ENCODE measurements around the gene MTCH1.

MTCH1 gene, protein sequence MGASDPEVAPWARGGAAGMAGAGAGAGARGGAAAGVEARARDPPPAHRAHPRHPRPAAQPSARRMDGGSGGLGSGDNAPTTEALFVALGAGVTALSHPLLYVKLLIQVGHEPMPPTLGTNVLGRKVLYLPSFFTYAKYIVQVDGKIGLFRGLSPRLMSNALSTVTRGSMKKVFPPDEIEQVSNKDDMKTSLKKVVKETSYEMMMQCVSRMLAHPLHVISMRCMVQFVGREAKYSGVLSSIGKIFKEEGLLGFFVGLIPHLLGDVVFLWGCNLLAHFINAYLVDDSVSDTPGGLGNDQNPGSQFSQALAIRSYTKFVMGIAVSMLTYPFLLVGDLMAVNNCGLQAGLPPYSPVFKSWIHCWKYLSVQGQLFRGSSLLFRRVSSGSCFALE

GRCh38 chr6:36985808-36986703, at the start of gene MTCH1:
Gene MTCH1, minus strand, starts transcription at chr6:36986196. Its CDS starts 23 bp downstream, at chr6:36986173.
- DNase-seq = no peak

DNA sequence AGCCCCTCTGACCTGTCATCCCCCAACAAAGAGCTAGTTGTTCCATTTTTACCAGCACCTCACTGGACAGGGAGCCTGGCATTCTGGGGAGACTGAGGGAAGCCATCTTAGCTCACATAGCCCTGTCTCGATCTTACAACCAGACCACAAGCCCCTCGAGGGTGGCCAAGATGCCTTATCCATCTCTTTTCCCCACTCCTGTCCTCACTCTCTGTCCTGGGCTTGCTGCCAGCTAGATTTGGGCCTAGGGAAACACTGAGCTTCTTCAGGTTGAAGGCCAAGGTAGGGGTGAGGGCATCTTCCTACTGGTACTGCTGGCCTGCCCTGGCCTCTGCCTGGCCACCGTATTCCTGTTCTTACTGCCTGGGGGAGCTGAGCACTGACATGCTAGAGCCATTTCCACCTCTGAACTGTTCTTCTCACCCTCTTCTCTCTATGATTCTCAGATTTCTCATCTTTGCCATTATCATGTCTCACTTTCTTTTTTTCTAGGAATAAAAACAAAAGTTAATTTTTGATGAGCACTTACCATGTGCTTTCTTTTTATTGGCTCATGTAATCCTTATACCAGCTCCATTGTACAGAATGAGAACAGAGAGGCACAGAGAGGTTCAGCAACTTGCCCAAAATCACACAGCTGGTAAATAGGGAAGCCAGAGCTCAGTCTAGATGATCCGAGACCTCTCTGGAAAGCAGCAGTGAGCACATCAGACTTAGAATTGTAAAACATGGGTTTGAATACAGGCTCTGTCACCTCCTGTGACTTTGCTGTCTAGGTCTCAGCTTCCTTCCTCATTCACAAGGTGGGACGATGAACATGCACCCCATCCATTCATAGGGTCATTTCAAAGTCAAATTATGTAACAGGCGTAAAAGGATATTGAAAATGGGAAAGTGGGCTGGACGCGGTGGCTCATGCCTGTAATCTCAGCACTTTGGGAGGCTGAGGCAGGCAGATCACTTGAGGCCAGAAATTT, 48.1 kb upstream of the MTCH1 start:
- DNase-seq = no peak

DNA sequence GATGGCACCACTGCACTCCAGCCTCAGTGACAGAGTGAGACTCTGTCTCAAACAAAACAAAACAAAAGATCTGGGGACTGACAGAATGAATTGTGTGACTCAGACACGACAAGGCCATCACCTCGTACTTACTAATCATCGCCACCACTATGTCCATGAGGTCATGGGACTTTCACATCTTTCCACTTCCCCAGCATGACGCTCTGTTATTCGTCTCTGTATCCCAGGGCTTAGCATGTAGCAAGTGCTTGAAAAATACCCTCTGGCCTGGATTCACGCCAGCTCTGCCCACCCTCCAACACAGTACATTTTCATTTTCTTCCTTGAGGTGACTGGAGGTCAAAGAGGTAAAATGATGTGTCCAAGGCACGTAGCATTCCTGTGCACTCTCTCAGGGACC, 47.3 kb upstream of the MTCH1 start:
- DNase-seq = no peak

DNA sequence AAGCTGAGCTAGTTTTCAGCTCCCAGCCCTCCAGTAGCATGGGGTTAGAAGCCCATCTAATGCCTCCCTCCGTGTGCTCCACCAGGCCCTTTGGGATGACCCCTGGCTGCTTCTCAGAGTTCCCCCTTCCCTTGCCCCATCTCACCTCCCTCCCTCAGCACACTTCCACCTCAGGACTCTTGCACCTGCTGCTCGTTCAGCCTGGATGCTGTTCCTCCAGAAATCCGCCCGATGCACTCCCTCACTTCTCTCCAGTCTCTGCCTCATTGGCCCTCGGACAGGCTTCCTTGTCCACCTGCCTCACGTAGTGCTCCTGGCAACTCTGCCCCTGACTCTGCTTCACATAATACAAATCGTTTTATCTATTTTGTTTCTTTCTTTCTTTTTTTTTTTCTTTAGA, 46.2 kb upstream of the MTCH1 start:
- DNase-seq = no peak

GRCh38 chr6:37030599-37030998, 44.6 kb upstream of the MTCH1 start:
- DNase-seq = no peak

DNA sequence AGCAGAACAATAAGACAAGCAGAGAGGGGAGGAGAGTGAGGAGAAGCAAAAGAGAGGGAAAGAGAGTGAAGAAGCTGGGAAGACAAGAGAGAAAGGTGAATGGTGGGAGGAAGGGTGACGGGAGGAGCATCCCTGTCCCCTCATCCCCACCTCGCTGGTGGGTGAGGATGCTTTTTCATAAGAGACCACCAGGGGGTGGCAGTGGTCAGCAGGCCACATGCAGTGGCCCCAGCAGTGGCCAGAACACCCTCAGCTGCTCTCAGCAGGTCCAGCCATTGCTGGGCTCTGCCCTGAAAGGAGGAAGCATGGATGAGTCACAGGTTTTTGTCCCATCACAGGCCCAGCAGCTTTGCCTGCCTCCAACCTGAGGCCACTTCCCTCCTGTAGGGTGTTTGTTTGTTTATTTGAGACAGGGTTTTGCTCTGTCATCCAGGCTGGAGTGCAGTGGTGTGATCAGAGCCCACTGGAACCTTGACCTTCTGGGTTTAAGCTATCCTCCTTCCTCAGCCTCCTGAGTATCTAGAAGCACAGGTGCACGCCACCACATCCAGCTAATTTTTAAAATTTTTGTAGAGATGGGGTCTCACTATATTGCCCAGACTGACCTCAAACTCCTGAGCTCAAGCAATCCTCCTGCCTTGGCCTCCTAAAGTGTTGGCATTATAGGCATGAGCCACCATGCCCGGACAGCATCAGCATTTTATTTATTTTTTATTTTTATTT, 43.4 kb upstream of the MTCH1 start:
- no peak for DNase-seq

GRCh38 chr6:37027811-37028469, 41.9 kb upstream of the MTCH1 start:
- DNase-seq = no peak

GRCh38 chr6:37027036-37027720, 41.2 kb upstream of the MTCH1 start:
- DNase-seq = no peak

GRCh38 chr6:37025621-37026466, 39.8 kb upstream of the MTCH1 start:
- no peak for DNase-seq

DNA sequence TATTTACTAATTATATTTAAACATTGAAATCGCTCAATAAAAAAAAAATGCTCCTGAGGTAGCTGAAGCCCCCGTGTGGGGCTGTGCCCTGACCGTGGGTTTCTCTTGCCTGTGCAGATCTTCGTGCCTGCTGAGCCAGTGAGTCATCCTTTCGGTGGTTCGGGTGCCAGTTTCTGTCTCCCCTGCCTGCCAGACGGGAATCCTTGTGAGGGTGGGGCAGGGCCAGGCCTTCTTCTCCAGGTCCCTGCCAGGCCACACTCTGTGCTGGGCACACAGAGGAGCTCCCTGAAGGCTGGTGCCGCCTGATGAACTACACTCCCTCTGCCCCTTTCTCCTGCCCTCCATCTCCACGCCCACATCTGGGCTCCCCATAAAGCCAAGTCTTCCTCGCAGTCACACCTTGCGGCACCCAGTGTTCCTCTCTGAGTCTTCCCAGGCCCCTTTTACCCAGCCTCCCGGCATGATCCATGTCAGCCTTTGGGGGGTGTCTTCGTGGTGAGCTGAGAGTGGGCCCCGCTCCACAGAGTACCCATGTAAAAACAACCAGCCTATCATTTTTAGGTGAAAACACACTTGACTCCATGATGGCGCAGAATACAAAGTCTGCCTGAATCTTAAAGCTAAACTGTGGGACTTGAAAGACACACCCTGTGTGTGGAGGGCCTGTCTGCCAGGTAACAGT, 38.8 kb upstream of the MTCH1 start:
- no peak for DNase-seq

GRCh38 chr6:37022135-37022863, 36.3 kb upstream of the MTCH1 start:
- no peak for DNase-seq

- DNase-seq = peak; percentile 11
These were observed 35.5 kb upstream of the MTCH1 start for GRCh38 chr6:37021356-37022129.

GRCh38 chr6:37020812-37021211, 34.8 kb upstream of the MTCH1 start:
- DNase-seq = no peak

DNA sequence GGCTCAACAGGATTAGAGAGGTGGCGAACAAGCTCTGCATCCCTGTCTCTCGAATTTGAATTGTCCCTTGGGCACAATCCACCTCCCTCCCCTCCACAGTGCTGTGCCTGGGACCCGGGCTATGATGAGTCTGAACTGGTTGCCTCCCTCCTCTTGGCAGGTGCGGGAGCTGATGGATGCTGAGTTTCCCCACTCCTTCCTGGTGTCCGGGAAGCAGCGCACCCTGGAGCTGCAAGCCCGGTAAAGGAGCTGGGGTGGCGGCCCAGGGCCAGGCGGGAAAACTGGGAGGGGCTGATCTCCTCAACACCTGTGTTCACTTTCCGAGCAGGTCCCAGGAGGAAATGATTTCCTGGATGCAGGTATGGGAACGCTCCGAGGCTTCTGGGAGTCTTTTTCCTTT, 34.4 kb upstream of the MTCH1 start:
- DNase-seq = no peak

DNA sequence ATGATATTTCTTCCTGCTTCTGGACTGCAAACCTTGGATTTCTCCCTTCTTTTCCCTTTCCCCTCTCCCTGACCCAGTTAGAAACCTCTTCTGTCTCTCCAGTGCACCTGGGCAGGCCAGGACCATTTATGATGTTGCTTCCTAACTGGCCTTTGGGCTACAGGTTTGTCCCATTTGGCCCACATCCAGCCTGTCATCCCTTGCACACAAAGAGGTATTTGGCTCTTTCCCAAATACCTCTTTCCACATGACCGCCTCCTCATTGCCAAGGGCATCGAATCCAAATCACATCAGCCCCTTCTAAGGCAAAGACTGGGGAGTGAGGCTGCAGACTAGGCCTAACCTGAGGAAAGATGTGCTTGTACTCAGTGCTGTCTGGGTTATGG, 33.1 kb upstream of the MTCH1 start:
- DNase-seq = no peak

GRCh38 chr6:37018198-37019064, 32.4 kb upstream of the MTCH1 start:
- peak; percentile 81 for DNase-seq
